GM18873 (cell line): Measurements from ENCODE around the gene KCNQ1.

ENCODE experiments used
- ATAC-seq: cut with Tn5 transposase; IDR thresholded peaks from one replicate; pipeline ENCODE4 v1.9.1; 2021; ENCODE audit warnings: mild to moderate bottlenecking, moderate library complexity, moderate number of reproducible peaks; ENCODE audit not compliant: unreplicated experiment, low FRiP score

KCNQ1 gene

DNA sequence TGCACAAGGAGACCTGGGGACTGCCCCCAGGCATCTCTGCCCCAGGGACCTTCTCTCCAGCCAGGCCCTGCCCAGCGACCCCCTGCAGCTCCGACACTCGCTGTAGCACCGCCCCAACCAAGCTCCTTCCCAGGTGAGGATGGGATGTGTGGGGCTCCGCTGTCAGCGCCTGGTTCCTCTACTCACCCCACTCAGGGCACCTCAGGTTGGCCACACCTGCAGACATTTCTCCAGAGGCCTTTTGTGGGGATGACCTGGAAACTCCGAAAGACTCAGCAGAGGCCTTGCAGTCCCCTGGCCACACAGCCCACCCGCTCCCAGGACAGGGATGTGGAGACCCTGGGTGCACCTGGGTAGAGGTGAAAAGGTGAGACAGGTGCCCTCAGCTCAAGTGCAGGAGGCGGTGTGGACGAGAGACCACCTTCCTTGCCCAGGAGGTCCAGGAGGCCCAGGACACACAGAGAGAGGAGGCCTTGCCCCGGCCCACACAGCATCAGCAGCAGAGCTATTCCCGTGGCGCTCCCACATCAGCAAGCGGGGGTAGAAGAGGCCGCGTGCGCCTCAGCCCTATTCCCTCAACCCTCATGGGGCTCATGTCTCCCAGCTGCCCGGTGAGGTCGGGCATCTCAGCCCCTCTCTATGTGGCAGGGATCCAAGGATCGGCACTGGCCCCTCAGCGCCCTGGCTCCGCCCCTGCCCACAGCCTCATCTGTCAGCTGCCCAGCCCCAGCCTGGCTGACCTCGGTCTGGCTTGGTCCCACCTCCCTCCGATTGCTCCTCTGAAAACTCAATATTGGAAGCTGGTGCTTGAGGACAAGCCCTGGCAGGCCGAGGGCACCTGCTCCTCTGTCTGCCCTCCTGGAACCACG is 21.4 kb upstream of the KCNQ1 start:
- no peak for ATAC-seq

- no peak for ATAC-seq
Measured at GRCh38 chr11:2424811-2425495, 19.9 kb upstream of the KCNQ1 start.

DNA sequence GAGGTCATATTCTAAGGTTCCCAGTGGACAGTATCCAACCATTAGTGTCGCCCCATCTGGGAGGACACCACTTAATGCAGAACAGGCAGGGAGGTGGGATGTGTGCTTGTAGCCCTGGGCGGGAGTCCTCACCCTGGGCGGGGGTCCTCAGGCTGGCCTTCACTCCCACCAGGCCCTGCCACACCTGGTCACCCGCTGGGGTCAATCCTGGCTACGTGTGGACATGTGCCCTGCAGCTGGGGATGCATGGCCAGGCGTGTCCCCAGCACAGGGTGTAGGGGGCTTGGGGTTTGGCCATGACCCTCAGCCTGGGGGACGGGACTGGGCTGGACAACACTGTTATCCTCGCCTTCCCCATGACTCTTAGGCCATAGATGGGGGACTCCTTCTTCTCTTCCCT is 19.3 kb upstream of the KCNQ1 start:
- no peak for ATAC-seq

GRCh38 chr11:2426221-2426620 is 18.6 kb upstream of the KCNQ1 start:
- ATAC-seq = no peak

DNA sequence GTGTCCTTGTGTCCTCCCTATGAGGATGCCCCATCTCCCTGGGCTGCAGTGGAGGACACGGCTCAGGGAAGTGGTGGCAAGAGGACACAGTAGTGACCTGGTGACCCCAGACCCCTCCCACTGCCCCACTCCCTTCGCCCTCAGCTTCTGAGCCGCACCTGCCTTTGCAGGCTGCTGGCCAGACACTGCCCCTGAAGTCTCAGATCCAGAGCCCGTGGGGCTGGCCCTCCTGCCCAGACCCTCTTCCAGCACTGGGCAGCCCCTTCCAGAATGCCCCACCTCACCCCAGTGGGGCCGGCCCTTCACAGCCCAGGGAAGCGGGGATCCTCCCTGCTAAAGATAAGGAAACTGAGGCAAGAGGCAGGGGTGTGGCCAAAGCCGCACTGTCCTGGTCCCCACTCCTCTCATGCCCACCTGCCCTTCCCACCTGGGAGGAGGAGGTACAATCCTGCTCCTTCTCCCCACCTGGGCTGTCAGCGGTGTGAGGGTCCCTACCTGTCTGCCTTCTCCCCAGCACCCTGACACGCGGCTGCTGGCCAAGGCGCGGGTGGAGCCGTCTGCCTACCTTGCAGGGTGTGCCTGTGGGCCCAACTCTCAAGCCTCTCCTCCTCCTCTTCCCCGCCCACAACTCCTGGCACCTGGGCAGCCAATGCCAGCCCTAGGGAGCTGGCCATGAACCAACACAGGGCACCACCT is 17.8 kb upstream of the KCNQ1 start:
- ATAC-seq = no peak

GRCh38 chr11:2427721-2428321 is 17.0 kb upstream of the KCNQ1 start:
- no peak for ATAC-seq

DNA sequence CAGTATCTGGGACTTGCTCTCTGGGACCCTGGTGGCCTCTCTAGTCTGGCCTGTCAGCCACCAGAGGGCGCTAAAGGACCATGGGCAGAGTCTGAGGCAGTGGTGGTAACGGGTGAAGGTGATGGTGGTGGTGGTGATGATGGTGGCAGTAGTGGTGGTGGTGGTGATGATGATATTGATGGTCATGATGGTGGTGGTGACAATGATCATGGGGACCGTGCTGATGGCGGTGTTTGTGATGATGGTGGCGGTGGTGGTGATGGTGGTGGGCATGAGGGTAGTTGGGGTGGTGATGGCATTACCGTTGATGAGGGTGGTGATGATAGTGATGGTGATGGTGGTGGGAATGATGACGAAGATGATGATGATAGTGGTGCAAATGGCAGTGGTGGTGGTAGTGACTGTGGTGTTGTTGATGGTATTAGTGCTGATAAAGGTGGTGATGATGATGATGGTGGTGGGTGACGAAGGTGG is 16.4 kb upstream of the KCNQ1 start:
- ATAC-seq = no peak

DNA sequence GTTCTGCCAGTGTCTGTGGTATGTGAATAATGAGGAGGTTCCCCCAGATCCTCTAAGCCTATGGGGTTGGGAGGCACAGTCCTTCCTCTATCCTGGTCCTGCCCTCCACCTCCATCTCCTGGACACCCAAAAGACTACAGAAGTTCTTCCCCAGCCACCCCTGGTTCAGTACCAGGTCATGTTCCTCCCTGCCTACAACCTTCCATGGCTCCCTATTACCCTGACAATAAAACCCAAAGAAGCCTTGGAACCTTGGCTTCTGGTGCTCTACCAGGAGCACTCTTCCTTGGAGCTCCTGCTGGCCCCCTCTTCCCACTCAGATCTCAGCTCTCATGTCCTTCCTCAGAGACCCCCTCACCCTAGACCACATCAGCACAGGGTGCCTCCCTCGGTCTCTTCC is 13.4 kb upstream of the KCNQ1 start:
- no peak for ATAC-seq

DNA sequence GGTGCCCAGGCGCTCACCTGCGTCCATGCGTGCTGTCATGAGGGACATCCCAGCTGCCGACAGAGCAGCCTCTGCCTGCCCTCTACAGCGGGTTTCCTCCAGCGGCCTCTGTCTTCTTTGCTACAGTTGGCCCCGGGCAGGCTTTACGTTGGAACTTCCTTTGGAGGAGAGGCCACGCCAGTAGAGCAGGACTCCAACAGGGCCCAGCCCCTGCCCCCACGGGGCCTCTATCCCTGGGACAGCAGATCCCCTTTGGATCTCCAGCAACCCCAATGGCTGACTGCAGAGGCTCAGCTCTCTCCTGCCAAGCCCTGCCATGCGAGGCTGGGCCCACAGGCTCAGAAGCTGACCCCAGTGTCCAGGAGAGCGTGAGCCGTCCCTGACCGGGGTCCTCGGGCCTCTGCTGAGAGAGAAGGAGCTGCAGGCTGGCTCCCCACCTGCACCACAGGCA is 12.6 kb upstream of the KCNQ1 start:
- ATAC-seq = no peak

DNA sequence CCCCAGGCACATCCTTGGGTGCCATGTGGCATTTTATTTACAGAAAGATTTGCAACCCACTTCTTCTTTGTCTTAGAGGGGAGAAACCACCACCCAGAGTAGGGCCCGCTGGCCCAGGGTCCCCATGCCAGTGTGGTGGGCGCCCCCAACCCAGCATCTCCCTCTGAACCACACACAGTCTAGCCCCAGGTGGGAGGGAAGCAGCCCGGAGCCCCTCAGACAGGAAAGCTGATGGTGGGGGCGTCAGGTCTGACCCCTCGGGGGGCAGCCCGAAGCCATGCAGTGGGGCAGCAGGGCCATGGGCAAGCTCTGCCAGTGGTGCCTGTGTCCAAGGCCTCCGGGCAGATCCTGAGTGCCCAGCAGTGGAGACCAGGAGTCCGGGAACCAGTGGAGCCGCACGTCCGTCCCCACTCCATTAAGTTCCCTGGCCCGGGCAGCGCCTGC is 12.2 kb upstream of the KCNQ1 start:
- no peak for ATAC-seq

GRCh38 chr11:2433106-2433925 is 11.5 kb upstream of the KCNQ1 start:
- ATAC-seq = no peak

- no peak for ATAC-seq
Measured at GRCh38 chr11:2434008-2434407, 10.8 kb upstream of the KCNQ1 start.

GRCh38 chr11:2434506-2435255 is 10.1 kb upstream of the KCNQ1 start:
- no peak for ATAC-seq

DNA sequence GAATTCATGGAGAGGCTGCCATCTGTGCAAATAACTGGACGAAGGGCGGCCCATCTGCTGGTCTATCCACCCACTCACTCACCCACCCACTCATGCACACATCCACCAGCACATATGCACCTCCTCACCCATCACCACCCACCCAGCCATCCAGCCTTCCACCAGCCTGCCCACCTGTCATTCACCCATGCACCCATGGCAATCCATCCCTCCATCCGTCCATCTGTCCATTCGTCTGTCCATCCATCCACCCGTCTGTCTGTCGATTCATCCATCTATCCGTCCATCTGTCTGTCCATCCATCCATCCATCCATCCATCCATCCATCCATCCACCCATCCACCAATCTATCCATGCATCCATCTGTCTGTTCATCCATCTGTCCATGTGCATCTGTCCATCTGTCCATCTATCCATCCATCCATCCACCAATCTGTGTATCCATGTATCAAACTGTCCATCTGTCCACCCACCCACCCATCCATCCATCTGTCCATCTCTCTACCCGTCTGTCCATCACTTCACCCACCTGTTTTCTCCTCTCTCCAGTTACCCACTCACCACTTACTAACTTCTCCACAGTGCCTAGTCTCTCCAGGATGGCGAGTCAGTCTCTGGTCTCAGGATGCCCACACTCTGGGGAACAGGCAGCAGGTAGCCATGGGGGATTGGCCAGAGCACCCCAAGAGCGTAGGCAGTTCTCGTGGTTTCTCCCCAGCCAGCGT is 9.4 kb upstream of the KCNQ1 start:
- ATAC-seq = no peak

DNA sequence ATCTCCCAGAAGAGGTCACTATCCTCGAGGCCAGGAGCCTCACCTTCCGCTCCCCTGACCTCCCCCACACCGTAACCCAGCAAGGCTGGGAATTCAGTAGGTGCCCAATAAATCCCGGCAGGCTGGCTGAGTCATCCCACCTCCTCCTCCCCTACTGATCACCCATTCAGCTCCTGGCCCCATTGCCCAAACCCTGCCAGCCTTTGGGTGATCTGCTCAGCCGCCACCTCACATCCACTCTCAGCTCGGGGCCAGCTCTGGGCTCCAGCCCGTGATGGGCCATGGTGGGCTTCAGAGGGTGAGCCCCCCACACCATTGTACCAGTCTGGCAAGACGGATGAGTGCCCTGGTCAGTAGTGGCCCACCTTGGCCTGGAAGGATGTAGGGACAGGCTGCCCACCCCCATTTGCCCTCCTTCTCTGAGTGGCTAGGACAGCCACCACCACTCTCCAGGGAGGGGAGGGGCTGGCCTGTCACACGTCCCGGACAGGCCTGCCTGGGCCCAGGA is 8.7 kb upstream of the KCNQ1 start:
- ATAC-seq = no peak

DNA sequence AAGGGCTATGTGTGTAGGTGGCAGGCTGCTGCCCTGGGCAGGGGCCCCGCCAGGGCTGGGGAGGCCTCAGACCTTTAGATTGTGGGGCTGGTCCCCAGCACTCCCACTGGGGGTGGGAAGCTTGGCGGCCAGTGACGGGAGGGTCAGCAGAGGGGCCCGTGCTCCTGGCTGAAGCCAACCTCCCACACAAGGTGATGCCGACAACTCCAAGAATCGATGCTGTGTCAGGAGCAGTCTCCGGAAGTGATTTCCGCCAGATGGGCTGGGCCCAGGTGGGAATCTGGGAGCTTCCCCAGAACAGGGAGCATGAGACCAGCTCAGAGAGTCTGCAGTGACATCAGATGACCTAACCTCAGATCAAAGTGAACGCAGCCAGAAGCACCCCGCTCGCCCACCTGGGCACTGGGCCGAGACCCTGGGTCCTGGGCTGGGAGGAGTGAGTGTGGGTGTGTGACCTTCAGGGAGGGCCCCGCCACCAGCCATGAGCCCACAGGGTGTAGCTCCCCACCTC is 8.2 kb upstream of the KCNQ1 start:
- no peak for ATAC-seq

DNA sequence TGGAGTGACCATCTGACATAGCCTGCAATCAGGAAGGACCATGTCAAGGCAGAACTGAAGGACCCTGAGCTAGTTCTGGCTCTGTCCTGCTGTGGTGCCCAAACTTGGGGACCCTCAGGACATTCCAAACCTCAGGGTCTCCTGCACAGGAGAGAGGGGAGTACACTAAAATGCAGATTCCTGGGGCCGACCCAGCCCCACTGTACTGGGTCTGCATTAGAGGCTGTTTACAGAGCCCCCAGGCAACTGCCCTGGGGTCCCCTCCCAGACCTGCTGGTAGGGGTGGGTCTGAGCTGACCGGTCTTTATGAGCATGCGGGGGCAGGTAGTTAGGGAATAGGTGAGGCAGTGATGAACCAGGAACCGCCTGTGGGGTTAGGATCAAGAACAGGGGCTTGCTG is 7.3 kb upstream of the KCNQ1 start:
- no peak for ATAC-seq

- ATAC-seq = no peak
Measured at GRCh38 chr11:2439820-2440219, 5.0 kb upstream of the KCNQ1 start.
